GM19467 (cell line): Measurements from ENCODE around the gene GDF10.

ENCODE experiments used
- ATAC-seq: cut with Tn5 transposase; IDR thresholded peaks from one replicate; pipeline ENCODE4 v1.9.1; 2021; ENCODE audit warnings: mild to moderate bottlenecking, moderate library complexity; ENCODE audit not compliant: unreplicated experiment

Gene GDF10

GRCh38 chr10:47290338-47290737, 9.7 kb upstream of the GDF10 start:
- no peak for ATAC-seq

- no peak for ATAC-seq
Measured at GRCh38 chr10:47291682-47292081, 8.3 kb upstream of the GDF10 start.

- no peak for ATAC-seq
Measured at GRCh38 chr10:47294057-47294456, 5.9 kb upstream of the GDF10 start.

- ATAC-seq: no peak
Measured at GRCh38 chr10:47294501-47294900, 5.5 kb upstream of the GDF10 start.

GRCh38 chr10:47295411-47295810, 4.6 kb upstream of the GDF10 start:
- no peak for ATAC-seq

GRCh38 chr10:47296156-47296894, 3.7 kb upstream of the GDF10 start:
- ATAC-seq: no peak

- ATAC-seq: no peak
Measured at GRCh38 chr10:47296941-47297340, 3.1 kb upstream of the GDF10 start.

- ATAC-seq: no peak
Measured at GRCh38 chr10:47297866-47298540, 2.0 kb upstream of the GDF10 start.

- ATAC-seq: no peak
Measured at GRCh38 chr10:47298715-47299114, 1.3 kb upstream of the GDF10 start.

- ATAC-seq: no peak
Measured at GRCh38 chr10:47300429-47300931, 483 bp downstream of the GDF10 start.

GRCh38 chr10:47301833-47302232, 1.8 kb downstream of the GDF10 start:
- no peak for ATAC-seq

GRCh38 chr10:47303105-47303504, 3.1 kb downstream of the GDF10 start:
- ATAC-seq: no peak

GRCh38 chr10:47303866-47304265, 3.9 kb downstream of the GDF10 start:
- no peak for ATAC-seq

- ATAC-seq: no peak
Measured at GRCh38 chr10:47305566-47305965, 5.6 kb downstream of the GDF10 start.

GRCh38 chr10:47306387-47307210, 6.6 kb downstream of the GDF10 start:
- ATAC-seq: no peak

GRCh38 chr10:47307381-47307780, 7.4 kb downstream of the GDF10 start:
- no peak for ATAC-seq

GRCh38 chr10:47308775-47309174, 8.8 kb downstream of the GDF10 start:
- no peak for ATAC-seq

- no peak for ATAC-seq
Measured at GRCh38 chr10:47309408-47310089, 9.6 kb downstream of the GDF10 start.

GRCh38 chr10:47310090-47310505, 10.1 kb downstream of the GDF10 start:
- ATAC-seq: no peak

GRCh38 chr10:47311193-47311931, 11.4 kb downstream of the GDF10 start:
- ATAC-seq: no peak
